ENCODE results near the gene ZNF3. TPM values are rescaled to one million over a fixed set of nuclear protein-coding genes. Genes with fewer than 3 reads are reported as not detected.

Gene ZNF3
- total RNA-seq, 4 donors from 2014 or later: 13.2 to 30.3 (median 24.4) TPM

GRCh38 chr7:100089458-100090196 is 8.1 kb upstream of the ZNF3 start:
- Histone ChIP-seq H3K9me3 (no peaks in the 10 kb centered on the region), H3K27ac (peak overlapping the region; percentile 93), H3K4me1 (peaks cover 24% of the 10 kb centered on the region), H3K4me3 (peak overlapping the region; percentile 75), H3K36me3 (peaks cover 43% of the 10 kb centered on the region), H3K27me3 (no peaks in the 10 kb centered on the region)
- no peak for DNase-seq (ENCODE audit: low spot score in 2 of 2)
- TF ChIP-seq POLR2AphosphoS5 (IDR thresholded peaks at IDR 0.05) (no peak), POLR2A (IDR thresholded peaks at IDR 0.05) (no peak)
- WGBS: 23% methylated on average over 7 of the region's 7 CpGs

- Histone ChIP-seq H3K27ac (peak within 1 kb of the TSS; percentile 93), H3K4me3 (peak within 1 kb of the TSS; percentile 75), H3K4me1 (peaks cover 22% of the 10 kb centered on the region), H3K9me3 (no peaks in the 10 kb centered on the region), H3K27me3 (no peaks in the 10 kb centered on the region), H3K36me3 (peaks cover 35% of the 10 kb centered on the region)
- DNase-seq (ENCODE audit: low spot score in 2 of 2): peak; percentile 88 to 92
- peak in 2 of 3 donors; percentile 38 to 99 for TF ChIP-seq POLR2AphosphoS5 (IDR thresholded peaks at IDR 0.05)
- TF ChIP-seq, protein P1, sequence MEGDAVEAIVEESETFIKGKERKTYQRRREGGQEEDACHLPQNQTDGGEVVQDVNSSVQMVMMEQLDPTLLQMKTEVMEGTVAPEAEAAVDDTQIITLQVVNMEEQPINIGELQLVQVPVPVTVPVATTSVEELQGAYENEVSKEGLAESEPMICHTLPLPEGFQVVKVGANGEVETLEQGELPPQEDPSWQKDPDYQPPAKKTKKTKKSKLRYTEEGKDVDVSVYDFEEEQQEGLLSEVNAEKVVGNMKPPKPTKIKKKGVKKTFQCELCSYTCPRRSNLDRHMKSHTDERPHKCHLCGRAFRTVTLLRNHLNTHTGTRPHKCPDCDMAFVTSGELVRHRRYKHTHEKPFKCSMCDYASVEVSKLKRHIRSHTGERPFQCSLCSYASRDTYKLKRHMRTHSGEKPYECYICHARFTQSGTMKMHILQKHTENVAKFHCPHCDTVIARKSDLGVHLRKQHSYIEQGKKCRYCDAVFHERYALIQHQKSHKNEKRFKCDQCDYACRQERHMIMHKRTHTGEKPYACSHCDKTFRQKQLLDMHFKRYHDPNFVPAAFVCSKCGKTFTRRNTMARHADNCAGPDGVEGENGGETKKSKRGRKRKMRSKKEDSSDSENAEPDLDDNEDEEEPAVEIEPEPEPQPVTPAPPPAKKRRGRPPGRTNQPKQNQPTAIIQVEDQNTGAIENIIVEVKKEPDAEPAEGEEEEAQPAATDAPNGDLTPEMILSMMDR (IDR thresholded peaks at IDR 0.05): no peak
- TF ChIP-seq POLR2A (IDR thresholded peaks at IDR 0.05): peak; percentile 52 to 58
- under 1% methylated on average over 40 of the region's 68 CpGs for WGBS
Observed at GRCh38 chr7:100088621-100089457, 7.3 kb upstream of the ZNF3 start, which contains the start of gene COPS6. Gene COPS6, plus strand, starts transcription at chr7:100088969. Its CDS starts 22 bp downstream, at chr7:100088991.

DNA sequence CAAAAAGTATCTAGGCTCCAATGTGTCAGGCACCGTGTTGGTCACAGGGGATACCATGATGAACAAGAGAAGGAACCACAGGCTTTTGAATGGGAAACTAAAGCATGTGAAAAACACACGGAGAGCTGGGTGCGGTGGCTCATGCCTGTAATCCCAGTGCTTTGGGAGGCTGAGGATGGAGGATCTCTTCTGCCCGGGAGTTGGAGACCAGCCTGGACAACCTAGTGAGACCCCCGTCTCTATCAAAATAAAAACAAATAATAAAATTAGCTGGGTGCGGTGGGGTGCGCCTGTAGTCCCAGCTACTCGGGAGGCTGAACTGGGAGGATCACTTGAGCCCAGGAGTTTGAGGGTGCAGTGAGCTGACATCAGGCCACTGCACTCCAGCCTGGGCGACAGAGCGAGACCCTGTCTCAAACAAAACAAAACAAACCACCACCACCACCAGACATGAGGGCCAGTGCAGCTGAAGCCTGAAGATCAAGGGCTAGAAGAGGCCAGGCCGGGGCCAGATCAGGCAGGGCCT is 6.6 kb upstream of the ZNF3 start:
- peak overlapping the region; percentile 75 for H3K4me3 ChIP-seq
- peaks cover 18% of the 10 kb centered on the region for H3K4me1 ChIP-seq
- TF ChIP-seq, protein P1 (IDR thresholded peaks at IDR 0.05): no peak
- TF ChIP-seq EP300 (IDR thresholded peaks at IDR 0.05): no peak

DNA sequence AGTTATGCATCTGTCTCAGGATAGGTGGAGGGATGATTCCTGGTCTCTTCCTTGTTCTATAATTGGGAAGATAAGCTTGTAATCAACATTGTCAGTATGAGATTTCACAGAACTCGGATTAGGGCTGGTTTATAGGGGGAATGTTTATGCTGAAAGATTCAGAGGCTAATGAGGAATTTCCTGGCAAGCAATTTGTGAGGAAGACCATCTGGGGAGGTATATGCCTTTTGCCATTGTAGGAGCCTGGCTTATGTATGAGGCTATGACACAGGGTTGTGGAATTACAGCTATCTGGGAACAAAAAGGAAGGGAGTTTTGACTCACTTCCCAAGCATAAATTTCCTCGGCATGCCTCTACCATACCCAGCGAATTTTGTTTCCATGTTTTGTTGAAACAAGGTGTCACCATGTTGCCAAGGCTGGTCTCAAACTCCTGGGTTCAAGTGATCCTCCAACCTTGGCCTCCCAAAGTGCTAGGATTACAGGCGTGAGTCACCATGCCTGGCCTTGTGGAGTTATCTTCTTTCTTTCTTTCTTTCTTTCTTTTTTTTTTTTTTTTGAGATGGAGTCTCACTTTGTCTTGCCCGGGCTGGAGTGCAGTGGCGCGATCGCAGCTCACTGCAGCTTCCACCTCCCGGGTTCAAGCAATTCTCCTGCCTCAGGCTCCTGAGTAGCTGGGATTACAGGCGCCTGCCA is 5.7 kb upstream of the ZNF3 start:
- no peaks in the 10 kb centered on the region for H3K27me3 ChIP-seq
- WGBS: 82% methylated on average over 10 of the region's 10 CpGs

More for the DNA sequence above, 6.6 kb upstream of the ZNF3 start:
- Histone ChIP-seq H3K27ac (peak overlapping the region; percentile 93), H3K27me3 (no peaks in the 10 kb centered on the region), H3K36me3 (peaks cover 29% of the 10 kb centered on the region), H3K9me3 (no peaks in the 10 kb centered on the region)
- 79% methylated on average over 11 of the region's 11 CpGs for WGBS
- no peak for DNase-seq (ENCODE audit: low spot score in 2 of 2)

GRCh38 chr7:100085515-100085914 is 4.0 kb upstream of the ZNF3 start:
- Histone ChIP-seq H3K27me3 (no peaks in the 10 kb centered on the region), H3K4me1 (peaks cover 31% of the 10 kb centered on the region), H3K27ac (no peak overlapping the region), H3K36me3 (peaks cover 2% of the 10 kb centered on the region), H3K9me3 (no peaks in the 10 kb centered on the region), H3K4me3 (no peak overlapping the region)
- no peak for DNase-seq (ENCODE audit: low spot score in 2 of 2)
- 67% methylated on average over 3 of the region's 3 CpGs for WGBS
- TF ChIP-seq, protein P1 (IDR thresholded peaks at IDR 0.05): no peak
- TF ChIP-seq POLR2A (IDR thresholded peaks at IDR 0.05) (no peak), POLR2AphosphoS5 (IDR thresholded peaks at IDR 0.05) (no peak), EP300 (IDR thresholded peaks at IDR 0.05) (no peak)

More for the DNA sequence above, 5.7 kb upstream of the ZNF3 start:
- no peak overlapping the region for H3K4me3 ChIP-seq
- no peak for DNase-seq (ENCODE audit: low spot score in 2 of 2)
- no peaks in the 10 kb centered on the region for H3K9me3 ChIP-seq
- TF ChIP-seq POLR2AphosphoS5 (IDR thresholded peaks at IDR 0.05) (no peak), POLR2A (IDR thresholded peaks at IDR 0.05) (no peak), EP300 (IDR thresholded peaks at IDR 0.05) (no peak)
- TF ChIP-seq, protein P1 (IDR thresholded peaks at IDR 0.05): no peak
- peaks cover 23% of the 10 kb centered on the region for H3K4me1 ChIP-seq
- H3K27ac ChIP-seq: no peak overlapping the region
- H3K36me3 ChIP-seq: peaks cover 19% of the 10 kb centered on the region
